Osteocyte (in vitro differentiated cells): ENCODE results near the gene ADAM15. TPM values are rescaled to one million over a fixed set of nuclear protein-coding genes. Genes with fewer than 3 reads are reported as not detected.

ENCODE experiments used
- DNase-seq: peaks from one replicate; pipeline ENCODE4 v3.0.0; 2021; ENCODE audit warnings: mixed read lengths; ENCODE audit not compliant: unreplicated experiment; ENCODE audit errors: extremely low spot score
- H3K27ac Mint-ChIP-seq: one replicate; pipeline ENCODE4 v1.8.0; 2021; ENCODE audit warnings: mild to moderate bottlenecking, mixed read lengths; ENCODE audit not compliant: unreplicated experiment
- H3K27me3 Mint-ChIP-seq: one replicate; pipeline ENCODE4 v1.8.0; 2021; ENCODE audit warnings: mixed read lengths; ENCODE audit not compliant: unreplicated experiment
- H3K36me3 Mint-ChIP-seq: one replicate; pipeline ENCODE4 v1.8.0; 2021; ENCODE audit warnings: mixed read lengths; ENCODE audit not compliant: unreplicated experiment
- H3K4me1 Mint-ChIP-seq: one replicate; pipeline ENCODE4 v1.8.0; 2021; ENCODE audit warnings: mixed read lengths; ENCODE audit not compliant: unreplicated experiment
- H3K4me3 Mint-ChIP-seq: one replicate; pipeline ENCODE4 v1.8.0; 2021; ENCODE audit warnings: mild to moderate bottlenecking, moderate library complexity, mixed read lengths; ENCODE audit not compliant: unreplicated experiment
- H3K9me3 Mint-ChIP-seq: one replicate; pipeline ENCODE4 v1.8.0; 2021; ENCODE audit warnings: mixed read lengths; ENCODE audit not compliant: unreplicated experiment
- total RNA-seq: library from RNA; stranded (reverse); gene quantifications from 2 replicates; pipeline ENCODE4 v1.2.1, GENCODE V29; 2021
- TF ChIP-seq, protein P1 (sequence below): fragments of 200-600 bp; sonication (generic); IDR thresholded peaks from 2 replicates; pipeline ENCODE4 v1.5.0; 2021; ENCODE audit warnings: antibody characterized with exemption, mild to moderate bottlenecking, moderate library complexity

Gene ADAM15
- total RNA-seq, 1 donor from 2014 or later = 89.4 TPM

DNA sequence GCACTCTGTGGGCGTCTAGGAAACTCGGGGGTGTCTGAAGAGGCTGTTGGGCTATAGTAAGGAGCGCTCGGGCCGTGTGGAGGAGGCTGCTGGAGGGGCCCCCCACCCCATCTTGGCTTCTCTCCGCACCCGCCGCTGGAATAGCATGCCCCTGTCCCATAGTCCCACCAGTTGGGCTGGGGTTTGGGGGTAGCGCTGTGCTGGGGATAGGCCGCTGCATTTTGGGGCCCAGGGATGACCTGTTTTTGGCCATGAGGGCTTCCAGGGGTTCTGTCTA lies 28.0 kb downstream of the ADAM15 start:
- Mint-ChIP-seq H3K27me3 (peaks cover 33% of the 10 kb centered on the region), H3K36me3 (peaks cover 2% of the 10 kb centered on the region), H3K4me1 (peaks cover 33% of the 10 kb centered on the region), H3K9me3 (no peaks in the 10 kb centered on the region), H3K4me3 (peak overlapping the region; percentile 58), H3K27ac (no peak overlapping the region)
- TF ChIP-seq, protein P1, sequence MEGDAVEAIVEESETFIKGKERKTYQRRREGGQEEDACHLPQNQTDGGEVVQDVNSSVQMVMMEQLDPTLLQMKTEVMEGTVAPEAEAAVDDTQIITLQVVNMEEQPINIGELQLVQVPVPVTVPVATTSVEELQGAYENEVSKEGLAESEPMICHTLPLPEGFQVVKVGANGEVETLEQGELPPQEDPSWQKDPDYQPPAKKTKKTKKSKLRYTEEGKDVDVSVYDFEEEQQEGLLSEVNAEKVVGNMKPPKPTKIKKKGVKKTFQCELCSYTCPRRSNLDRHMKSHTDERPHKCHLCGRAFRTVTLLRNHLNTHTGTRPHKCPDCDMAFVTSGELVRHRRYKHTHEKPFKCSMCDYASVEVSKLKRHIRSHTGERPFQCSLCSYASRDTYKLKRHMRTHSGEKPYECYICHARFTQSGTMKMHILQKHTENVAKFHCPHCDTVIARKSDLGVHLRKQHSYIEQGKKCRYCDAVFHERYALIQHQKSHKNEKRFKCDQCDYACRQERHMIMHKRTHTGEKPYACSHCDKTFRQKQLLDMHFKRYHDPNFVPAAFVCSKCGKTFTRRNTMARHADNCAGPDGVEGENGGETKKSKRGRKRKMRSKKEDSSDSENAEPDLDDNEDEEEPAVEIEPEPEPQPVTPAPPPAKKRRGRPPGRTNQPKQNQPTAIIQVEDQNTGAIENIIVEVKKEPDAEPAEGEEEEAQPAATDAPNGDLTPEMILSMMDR = no peak
- DNase-seq = no peak

DNA sequence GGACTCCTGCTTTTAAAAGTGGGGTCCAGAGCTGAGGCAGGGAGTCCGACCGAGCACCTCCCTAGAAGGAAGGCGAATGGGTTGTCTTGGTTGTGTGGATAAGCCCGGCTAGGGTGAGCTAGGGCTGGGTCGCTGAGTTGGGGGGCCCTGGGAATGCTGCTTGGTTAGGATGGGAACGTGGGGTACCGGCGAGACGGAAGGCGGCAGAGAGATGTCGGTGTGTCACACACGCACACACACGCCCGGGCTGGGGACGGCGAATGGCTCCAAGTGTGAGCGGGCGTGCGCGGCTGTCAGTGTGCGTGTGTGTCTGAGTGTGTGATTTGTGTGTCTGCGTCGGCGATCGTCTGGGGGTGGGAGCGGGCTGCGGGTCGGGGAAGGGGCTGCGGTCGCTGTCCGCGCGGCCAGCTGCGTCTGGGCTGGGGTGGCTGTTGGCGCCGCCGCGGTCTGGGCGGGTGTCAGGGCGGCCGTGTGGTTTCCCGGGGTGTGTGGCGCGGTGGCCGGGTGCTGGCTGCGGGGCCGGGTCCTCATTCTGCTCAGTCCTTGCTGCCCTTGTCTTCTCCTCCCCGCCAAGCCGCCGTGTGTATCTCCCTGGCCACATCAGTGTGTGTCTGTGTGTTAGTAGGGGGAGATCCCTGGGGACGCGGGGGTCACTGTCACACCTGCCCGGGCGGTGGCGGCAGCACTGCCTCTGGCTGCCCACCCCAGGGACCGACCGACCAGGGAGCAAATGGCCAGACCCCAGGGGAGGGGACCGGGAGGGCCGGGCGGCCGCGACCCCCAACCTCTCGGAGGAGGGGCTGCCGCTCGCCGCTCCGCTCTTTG lies 28.6 kb downstream of the ADAM15 start:
- TF ChIP-seq, protein P1 = no peak

DNA sequence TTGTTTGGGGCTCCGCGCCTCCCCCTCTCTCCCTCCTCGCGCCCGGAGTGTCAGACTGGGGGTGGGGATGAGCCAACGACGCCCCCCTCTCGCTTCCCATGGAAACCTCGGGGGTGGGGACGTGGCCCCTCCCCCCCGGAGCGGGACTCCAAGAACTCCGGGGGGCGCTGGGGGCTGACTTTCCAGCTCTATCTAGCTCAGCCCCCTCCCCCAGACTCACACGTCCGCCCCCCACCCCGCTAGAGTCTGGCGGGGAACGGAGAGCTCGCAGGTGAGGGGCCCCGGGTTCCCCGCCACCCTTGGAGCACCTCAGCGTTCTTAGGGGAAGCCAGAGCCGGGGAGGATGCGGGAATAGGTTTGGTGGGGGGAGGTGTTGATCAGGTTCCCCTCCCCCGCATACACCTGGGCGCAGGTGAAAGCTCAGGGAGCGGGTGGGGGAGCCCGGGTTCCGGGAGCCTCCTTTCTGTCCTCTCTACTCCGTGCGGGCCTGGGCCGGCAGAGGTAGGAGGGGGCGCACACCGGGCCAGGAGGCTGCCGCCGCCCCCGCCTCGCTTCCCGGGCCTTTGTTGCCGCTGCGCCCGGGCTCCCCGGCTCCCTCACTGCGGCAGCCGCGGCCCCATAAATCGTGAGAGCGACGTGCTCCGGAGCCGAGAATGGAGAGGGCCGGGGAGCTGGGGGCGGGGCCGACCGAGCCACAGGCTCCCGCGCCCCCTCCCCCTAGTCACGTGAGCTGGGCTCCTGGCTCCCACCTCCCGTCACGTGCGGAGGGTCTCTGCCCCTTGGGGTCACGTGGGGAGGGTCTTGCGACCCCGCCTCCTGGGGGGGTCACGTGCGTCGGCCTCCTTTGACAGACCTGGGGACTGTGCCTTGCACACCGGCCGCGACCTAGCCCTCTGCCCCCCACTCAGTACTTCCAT lies 29.5 kb downstream of the ADAM15 start:
- TF ChIP-seq, protein P1 = no peak
- peaks cover 33% of the 10 kb centered on the region for H3K27me3 Mint-ChIP-seq
- DNase-seq = no peak
- peaks cover 41% of the 10 kb centered on the region for H3K4me1 Mint-ChIP-seq
- H3K36me3 Mint-ChIP-seq = peaks cover 2% of the 10 kb centered on the region
- H3K4me3 Mint-ChIP-seq = peak overlapping the region; percentile 29
- H3K9me3 Mint-ChIP-seq = no peaks in the 10 kb centered on the region
- H3K27ac Mint-ChIP-seq = no peak overlapping the region

More for the DNA sequence above, 28.6 kb downstream of the ADAM15 start:
- Mint-ChIP-seq H3K4me3 (peak overlapping the region; percentile 58), H3K9me3 (no peaks in the 10 kb centered on the region), H3K4me1 (peaks cover 38% of the 10 kb centered on the region), H3K27me3 (peaks cover 33% of the 10 kb centered on the region), H3K27ac (no peak overlapping the region), H3K36me3 (peaks cover 2% of the 10 kb centered on the region)
- no peak for DNase-seq

DNA sequence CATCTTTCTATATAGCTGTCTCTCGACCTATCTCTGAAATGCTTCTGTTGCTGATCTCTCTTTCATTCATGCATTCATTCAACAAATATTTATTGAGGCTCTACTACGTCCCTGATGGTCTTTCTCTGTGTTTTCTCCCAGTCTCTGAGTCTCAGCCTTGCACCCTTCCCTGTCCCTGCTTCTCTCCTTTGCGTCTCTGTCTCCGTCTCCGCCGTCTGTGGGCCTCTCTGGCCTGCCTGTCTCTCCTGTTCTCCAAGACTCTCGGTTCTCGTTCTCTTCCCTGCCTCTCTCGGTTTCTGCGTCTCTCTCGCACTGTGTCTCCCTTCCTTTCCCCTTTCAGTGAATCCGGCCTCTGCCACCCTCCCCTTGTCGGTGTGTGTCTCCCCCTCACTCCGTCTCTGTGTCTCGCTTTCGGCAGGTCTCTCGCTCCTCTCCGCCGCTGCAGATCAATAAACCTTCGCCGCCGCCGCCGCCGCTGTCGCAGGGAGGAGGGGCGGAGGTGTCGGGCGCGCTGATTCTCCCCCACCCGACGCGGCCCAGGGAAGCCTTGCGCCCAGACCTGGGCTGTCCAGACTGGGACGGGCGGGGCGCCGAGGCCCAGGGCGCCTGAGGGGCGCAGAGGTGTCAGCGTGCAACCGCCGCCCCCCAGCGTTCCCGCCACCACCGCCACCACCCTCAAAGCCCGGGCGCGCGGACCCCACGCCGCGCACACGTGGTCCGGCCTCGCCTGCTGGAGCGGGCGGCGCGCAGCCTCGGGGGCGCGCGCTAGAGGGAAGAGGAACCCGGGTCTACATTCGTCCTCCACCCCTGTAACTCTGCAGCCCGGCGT lies 30.6 kb downstream of the ADAM15 start:
- no peaks in the 10 kb centered on the region for H3K9me3 Mint-ChIP-seq
- TF ChIP-seq, protein P1 = no peak
- H3K36me3 Mint-ChIP-seq = peaks cover 2% of the 10 kb centered on the region
- H3K4me1 Mint-ChIP-seq = peaks cover 45% of the 10 kb centered on the region
- peak overlapping the region; percentile 48 for H3K27ac Mint-ChIP-seq
- peak overlapping the region; percentile 54 for H3K4me3 Mint-ChIP-seq
- H3K27me3 Mint-ChIP-seq = peaks cover 33% of the 10 kb centered on the region
- no peak for DNase-seq
